Activated CD8-positive, alpha-beta memory T cell treated with anti-CD3 and anti-CD28 coated beads, Interleukin-2, amount 50 U/mL, for 1 hour (primary cell): ENCODE data around the gene SLC25A25.
A peak's percentile ranks its signal among the peaks of the same experiment; 100 is the strongest.

Source experiments
- DNase-seq: peaks from one replicate; pipeline ENCODE4 v3.0.0-alpha.2; 2020; ENCODE audit errors: extremely low read depth

The SLC25A25 gene

DNA sequence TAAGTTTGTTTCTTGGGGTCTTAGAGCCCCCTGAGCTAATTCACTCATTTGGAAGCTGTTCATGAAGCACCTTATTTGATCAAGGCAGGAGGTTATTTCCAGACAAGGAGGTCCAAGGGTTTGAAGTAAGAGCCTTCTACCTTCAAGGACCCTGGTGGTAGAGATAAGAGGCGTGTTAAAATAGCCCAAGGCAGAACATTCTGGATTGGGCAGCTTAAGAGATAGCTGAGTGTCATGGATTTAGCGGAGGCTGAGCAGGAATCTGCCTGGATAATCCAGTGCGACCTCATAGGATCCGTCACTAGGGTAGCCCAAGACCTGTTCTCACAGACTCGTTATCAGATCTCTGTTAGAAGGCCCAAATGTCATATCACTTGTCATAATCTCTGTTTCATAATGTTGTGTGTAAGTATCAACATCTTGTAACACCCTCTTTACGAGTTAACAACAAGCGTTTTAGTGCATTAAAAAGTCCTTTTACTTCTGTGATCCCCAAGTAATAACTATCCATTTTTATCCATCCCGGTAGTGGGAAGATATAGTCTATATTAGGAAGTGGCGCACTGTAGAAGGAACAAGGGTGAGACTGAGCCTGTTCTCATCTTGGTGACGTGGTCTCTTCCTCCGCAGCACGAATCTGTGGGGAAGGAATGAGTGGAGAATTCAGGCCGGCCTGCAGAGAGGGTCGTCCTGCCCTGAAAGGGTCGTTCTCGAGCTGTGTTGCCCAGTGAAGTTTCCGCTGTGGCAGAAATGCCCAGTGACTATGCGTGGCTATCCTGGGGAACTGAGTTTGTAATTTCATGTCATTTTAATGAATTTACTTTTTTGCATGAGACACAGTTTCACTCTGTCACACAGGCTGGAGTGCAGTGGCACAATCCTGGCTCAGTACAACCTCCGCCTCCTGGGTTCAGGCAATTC lies 28.8 kb downstream of the SLC25A25 start:
- DNase-seq = no peak

DNA sequence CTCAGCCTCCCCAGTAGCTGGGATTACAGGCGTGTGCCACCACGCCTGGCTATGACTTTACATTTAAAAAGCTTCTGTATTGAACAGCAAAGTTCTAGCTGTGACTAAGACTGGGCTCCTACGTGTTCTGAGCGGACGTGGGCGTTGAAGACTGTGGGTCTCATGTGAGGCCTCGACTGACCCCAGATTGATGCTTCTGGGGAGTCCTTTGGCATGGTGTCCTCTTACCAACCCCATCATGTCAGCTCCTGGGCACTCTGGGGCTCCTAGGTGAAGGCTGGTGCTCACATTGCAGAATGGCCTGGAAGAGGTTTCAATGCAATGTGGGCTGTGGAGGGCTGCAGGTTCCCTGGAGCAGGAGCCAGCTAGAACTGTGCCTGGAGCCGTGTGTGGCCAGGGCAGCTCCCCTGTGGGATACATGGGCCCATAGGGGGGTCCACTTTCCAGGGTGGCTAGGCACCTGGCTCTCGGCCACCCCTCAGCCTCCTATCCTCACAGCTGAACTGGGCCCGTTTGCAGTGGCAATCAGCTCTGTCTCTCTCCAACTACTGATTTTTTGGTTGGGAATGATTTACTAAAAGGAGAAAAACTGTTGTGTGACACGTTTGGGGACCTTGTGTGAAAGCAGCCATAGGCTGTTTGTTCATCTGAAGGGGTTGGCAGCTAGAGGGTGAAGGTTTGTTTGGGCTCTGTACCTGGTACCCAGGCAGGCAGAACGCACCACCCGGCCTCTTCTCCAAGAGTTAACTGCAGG lies 29.7 kb downstream of the SLC25A25 start:
- DNase-seq = no peak

DNA sequence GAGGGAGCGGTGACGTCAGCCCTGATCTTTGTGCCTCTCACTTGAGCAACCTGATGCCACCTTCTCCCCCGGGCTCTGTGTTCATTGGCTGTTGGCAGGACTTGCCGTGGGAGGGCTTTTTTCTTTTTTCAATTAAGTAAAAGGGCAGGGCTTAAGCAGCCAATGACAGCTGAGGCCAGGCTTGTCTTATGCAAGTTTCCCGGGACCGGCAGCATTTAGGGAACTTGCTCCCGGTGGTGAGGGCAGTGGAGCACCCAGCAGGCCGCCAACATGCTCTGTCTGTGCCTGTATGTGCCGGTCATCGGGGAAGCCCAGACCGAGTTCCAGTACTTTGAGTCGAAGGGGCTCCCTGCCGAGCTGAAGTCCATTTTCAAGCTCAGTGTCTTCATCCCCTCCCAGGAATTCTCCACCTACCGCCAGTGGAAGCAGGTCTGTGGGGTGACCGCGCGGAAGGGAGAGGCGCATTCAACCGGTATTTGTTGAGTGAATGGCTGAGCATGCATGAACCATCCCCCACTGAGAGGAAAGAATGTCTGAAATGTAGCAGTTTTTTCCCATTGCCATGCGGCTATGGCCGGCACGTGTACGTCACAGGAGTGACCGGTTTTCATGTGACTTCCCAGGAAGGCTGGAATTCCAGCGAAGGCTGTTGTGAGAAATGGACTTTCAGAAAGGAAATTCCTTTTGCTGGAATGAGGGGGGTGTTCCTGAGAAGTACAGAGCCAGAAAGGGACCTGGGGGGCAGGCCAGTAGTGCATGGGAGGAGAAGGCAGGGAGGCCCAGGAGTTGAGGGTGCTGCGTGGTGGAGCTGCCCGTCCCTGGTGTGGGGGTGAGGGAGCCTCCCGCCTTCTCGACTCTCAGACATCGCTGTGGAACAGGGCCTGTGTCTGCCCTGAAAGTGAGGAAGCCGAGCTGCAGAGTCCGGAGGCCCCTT lies 30.5 kb downstream of the SLC25A25 start:
- peak; percentile 44 for DNase-seq

DNA sequence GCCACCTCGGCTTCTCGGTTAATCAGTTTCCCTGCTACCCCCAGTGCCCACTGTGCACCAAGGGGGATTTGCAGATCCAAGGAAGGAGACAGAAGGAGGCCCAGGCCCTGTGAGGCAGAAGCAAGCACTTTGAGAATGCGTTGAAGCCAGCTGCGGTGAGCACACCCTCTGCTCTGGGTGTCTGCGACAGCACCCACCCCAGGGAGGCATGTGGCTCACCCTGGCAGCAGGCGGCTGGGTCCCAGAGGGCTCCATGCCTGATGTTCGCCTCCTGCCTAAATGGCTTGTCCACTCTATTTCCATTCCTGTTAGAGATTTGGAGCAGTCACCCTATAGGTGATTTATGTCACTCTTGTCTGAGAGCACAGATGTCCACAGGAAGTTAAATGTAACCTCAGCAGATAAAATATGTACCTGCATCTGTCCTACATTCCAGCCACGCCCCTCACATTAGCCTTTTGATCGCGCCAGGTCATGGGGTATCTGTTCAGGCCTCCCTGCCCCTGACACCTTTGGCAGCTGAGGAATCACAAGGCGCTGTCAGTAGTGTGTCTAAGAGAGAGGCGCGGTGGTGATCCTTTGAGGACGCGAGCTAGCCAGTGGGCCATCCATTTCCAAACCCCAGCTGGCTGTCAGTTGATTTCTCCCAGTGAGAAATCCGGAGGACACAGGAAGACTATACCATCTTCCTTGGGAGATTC lies 31.3 kb downstream of the SLC25A25 start:
- DNase-seq = no peak

DNA sequence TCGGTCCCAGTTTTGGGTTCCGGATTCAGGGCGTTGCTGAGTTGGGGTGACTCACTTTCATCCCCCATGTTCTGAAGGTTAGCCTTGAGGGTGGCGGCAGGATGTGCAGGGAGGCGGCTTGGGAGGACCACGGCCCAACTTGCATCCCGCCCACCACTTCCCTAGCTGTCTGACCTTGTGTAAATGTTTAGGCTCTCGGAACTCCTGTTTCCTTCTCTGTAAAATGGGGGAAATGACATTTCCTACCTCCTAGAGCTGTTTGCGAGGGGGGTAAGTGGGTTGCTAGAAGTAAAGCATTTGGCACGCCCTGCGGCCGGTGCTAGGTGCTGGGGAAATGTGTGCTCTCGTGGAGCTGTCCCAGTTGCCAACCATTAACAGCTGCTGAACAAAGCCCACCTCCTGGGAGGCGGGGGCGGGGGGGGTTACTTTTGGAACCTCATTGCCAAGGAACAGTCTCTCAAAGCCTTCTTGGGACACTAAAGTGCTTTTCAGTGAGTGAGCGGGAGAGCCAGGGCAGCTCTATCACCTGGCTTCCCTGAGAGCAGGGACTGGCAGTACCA lies 32.0 kb downstream of the SLC25A25 start:
- DNase-seq = no peak

DNA sequence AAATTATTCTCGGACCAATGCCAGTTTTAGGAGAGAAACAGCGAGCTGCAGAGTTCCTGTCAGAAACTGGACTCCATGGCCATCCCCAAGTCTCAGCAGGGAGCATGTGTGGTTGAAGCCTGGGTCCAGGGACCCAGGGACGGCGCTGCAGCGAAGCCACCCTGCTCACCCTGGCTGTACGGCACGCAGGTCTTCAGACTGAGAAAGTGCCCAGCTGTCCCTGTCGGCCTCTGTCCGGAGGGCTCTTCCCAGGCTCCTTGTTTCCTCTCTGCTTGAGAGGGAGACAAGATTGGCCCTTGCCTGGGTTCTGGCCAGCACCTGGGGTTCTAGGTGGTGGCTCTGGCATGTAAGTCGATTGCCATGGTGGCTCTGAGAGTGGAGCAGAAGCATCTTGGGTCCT lies 32.5 kb downstream of the SLC25A25 start:
- no peak for DNase-seq

DNA sequence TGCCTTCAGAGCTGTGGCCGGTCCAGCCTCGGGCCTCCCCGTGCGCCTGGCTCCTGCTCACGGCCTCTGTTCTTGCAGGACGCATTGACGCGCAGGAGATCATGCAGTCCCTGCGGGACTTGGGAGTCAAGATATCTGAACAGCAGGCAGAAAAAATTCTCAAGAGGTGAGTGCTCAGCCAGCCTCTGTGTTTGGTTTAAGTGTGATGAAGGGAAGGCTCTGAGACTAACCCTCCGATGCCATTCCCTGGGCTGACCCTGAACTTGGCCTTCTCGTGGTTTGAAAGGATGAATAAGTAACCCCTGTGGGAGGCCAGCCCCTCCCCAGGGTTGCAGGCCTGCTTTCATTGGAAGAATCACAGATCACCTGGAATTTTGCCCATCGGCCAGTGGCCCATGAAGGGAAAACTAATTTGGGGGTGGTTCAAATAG lies 33.2 kb downstream of the SLC25A25 start:
- no peak for DNase-seq

DNA sequence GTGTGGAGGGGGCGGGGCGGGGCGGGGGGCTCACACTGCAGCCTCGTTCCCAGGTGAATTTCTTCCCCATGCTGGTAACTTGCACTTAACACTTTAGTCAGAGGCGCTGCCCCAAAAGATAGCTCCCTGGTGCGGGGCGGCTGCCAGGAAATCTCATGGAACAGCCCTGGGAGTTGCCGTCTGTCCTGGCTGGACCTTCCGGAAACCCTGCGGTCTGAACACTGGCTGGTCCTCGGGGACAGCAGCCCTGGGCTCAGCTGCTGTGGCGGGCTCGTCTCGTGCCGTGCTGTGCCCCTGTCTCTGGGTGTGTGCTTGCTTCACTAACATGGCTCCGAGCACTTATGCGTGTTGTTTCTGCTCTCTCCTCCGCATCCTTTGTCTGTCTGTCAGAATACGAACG lies 33.7 kb downstream of the SLC25A25 start:
- no peak for DNase-seq

DNA sequence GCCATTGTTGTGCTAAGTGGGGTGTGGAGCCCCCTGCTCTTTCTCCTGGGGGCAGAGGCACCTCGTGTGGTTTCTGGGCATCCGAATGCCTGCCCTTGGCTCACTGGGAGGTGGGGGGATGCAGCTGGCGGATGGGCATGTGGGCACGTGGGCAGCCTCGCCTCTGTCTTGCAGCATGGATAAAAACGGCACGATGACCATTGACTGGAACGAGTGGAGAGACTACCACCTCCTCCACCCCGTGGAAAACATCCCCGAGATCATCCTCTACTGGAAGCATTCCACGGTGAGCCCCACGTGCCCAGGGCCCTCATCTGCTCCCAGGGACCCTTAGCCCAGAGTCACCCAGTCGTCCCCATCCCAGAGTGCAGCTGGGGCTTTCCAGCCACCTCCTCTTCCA lies 34.2 kb downstream of the SLC25A25 start:
- no peak for DNase-seq

DNA sequence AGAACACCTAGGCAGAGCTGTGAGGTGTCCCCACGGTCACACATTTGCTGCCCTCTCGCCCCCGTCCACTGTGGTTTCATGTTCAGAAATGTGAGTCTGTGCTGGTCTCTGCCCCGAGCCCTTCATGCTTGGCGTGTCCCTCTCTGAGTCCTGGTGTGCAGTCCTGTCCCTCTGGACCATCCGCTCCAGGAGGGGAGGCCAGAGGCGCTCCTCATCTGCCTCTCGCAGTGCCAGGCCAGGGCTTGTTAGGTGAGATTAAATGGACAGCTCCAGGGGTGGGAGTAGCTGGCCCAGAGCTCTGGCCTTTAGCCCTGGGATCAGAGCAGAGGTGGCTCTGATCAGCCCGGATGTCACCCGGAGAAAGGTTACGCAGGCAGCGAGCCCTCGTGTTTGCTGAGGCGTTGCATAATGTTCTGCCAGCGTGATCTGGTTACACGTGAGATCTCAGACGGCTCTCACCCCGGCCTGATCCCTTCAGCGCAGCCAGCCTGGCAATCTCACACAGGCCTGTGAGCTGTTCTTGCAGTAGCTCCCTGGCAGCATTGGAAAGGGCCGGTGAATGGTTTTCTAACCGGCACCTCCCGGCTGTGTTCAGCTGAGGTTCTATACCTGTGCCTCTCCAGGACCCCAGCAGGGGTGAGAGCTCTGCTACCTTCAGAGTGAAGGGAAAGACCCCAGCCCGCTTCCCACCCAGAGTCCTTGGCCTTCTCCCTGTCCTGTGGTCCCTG lies 35.0 kb downstream of the SLC25A25 start:
- no peak for DNase-seq

DNA sequence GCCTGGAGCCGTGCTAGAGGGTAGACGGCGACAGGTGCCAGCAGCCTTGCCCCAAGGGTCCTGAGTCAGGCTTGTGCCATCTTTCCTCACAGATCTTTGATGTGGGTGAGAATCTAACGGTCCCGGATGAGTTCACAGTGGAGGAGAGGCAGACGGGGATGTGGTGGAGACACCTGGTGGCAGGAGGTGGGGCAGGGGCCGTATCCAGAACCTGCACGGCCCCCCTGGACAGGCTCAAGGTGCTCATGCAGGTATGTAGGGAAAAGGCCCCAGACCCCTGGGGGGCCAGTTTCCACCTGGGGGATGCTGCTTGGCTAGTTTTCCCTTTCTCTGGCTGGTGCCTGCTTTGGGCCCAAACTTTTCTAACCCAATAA lies 35.5 kb downstream of the SLC25A25 start:
- no peak for DNase-seq

DNA sequence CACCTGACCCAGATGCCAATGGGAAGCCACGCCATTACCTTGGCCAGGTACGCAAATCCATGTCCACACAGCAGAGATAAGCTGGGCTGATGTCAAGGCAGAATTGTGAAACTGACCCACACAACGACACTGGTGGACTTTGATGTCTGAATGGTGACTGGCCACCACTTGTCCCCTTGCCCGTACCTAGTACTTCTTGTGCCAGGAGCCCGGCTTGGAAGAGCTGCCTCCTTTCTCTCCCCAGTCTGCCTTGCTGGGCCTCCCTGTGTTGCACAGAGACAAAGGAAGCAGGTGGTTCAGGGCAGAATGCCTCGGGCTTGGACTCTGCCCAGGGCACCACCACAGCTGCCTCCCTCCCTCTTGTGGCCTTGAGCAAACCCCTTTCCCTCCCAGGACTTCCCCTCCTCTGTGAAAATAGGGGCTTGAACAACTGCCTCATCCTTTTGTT lies 36.2 kb downstream of the SLC25A25 start:
- no peak for DNase-seq

DNA sequence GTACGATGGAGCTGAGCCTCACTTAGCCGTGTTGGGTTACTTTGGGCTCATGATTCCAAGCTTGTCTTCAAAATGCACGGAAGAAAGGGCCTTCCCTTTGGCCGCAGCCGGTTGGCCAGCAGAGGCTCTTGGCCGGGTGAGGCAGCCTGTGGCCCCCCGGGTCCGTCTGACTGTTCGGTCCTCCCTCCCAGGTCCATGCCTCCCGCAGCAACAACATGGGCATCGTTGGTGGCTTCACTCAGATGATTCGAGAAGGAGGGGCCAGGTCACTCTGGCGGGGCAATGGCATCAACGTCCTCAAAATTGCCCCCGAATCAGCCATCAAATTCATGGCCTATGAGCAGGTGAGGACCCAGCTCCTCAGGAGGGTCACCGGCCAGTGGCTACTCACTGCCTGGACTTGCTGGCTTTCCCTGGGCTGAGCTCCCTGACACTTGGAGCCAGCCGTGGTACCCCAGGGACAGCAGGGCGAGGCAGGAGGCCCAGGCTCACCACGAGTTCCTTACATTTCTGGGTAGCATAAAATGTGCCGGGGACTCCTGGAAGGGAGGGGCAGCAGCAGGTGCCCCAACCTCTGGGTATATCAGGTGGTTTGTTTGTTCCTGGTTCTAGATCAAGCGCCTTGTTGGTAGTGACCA lies 37.6 kb downstream of the SLC25A25 start:
- DNase-seq = no peak

DNA sequence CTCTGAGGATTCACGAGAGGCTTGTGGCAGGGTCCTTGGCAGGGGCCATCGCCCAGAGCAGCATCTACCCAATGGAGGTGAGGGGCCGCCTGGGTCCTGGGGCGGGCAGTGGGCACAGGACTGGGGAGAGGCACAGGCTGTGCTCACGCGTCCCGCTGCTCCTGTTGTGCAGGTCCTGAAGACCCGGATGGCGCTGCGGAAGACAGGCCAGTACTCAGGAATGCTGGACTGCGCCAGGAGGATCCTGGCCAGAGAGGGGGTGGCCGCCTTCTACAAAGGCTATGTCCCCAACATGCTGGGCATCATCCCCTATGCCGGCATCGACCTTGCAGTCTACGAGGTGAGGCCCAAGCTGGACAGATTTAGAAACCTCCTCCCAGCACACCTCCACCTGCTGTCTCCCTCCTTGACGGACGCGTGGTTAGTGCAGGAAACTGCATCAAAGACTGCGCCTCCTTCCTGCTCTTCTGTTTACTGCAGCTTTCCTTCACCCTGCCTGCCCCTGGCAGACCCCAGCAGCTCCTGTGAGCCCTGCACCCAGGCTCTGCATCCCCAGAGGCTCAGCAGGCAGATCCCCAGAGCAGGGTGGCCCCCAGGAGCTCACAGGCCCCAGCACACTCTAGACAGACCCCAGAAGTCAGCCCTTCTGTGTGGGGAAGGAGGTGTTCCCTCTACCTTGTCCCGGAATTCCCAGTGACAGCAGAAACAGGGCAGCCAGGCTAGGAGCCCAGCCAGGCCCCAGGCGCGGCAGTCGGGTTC lies 38.3 kb downstream of the SLC25A25 start:
- no peak for DNase-seq

DNA sequence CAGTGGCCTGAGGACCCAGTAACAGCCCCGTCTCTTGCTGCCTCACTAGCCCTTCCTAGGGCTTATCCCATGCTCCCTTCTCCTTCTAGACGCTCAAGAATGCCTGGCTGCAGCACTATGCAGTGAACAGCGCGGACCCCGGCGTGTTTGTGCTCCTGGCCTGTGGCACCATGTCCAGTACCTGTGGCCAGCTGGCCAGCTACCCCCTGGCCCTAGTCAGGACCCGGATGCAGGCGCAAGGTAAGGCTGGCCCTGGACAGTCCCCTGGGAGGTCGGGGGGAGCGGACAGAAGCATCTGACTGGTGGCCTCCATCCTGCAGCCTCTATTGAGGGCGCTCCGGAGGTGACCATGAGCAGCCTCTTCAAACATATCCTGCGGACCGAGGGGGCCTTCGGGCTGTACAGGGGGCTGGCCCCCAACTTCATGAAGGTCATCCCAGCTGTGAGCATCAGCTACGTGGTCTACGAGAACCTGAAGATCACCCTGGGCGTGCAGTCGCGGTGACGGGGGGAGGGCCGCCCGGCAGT lies 39.0 kb downstream of the SLC25A25 start:
- no peak for DNase-seq

DNA sequence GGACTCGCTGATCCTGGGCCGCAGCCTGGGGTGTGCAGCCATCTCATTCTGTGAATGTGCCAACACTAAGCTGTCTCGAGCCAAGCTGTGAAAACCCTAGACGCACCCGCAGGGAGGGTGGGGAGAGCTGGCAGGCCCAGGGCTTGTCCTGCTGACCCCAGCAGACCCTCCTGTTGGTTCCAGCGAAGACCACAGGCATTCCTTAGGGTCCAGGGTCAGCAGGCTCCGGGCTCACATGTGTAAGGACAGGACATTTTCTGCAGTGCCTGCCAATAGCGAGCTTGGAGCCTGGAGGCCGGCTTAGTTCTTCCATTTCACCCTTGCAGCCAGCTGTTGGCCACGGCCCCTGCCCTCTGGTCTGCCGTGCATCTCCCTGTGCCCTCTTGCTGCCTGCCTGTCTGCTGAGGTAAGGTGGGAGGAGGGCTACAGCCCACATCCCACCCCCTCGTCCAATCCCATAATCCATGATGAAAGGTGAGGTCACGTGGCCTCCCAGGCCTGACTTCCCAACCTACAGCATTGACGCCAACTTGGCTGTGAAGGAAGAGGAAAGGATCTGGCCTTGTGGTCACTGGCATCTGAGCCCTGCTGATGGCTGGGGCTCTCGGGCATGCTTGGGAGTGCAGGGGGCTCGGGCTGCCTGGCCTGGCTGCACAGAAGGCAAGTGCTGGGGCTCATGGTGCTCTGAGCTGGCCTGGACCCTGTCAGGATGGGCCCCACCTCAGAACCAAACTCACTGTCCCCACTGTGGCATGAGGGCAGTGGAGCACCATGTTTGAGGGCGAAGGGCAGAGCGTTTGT lies 39.6 kb downstream of the SLC25A25 start:
- no peak for DNase-seq

DNA sequence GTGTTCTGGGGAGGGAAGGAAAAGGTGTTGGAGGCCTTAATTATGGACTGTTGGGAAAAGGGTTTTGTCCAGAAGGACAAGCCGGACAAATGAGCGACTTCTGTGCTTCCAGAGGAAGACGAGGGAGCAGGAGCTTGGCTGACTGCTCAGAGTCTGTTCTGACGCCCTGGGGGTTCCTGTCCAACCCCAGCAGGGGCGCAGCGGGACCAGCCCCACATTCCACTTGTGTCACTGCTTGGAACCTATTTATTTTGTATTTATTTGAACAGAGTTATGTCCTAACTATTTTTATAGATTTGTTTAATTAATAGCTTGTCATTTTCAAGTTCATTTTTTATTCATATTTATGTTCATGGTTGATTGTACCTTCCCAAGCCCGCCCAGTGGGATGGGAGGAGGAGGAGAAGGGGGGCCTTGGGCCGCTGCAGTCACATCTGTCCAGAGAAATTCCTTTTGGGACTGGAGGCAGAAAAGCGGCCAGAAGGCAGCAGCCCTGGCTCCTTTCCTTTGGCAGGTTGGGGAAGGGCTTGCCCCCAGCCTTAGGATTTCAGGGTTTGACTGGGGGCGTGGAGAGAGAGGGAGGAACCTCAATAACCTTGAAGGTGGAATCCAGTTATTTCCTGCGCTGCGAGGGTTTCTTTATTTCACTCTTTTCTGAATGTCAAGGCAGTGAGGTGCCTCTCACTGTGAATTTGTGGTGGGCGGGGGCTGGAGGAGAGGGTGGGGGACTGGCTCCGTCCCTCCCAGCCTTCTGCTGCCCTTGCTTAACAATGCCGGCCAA lies 40.4 kb downstream of the SLC25A25 start:
- no peak for DNase-seq
